DMS79 treated with DMSO at 0.1 percent for 48 hours (cell line): ENCODE data around the gene NFYC.
A peak's percentile ranks its signal among the peaks of the same experiment; 100 is the strongest.

Experiments used
- DNase-seq: peaks from one replicate; lab custom pipeline; 2025; lab: John Stamatoyannopoulos, UW

NFYC gene

DNA sequence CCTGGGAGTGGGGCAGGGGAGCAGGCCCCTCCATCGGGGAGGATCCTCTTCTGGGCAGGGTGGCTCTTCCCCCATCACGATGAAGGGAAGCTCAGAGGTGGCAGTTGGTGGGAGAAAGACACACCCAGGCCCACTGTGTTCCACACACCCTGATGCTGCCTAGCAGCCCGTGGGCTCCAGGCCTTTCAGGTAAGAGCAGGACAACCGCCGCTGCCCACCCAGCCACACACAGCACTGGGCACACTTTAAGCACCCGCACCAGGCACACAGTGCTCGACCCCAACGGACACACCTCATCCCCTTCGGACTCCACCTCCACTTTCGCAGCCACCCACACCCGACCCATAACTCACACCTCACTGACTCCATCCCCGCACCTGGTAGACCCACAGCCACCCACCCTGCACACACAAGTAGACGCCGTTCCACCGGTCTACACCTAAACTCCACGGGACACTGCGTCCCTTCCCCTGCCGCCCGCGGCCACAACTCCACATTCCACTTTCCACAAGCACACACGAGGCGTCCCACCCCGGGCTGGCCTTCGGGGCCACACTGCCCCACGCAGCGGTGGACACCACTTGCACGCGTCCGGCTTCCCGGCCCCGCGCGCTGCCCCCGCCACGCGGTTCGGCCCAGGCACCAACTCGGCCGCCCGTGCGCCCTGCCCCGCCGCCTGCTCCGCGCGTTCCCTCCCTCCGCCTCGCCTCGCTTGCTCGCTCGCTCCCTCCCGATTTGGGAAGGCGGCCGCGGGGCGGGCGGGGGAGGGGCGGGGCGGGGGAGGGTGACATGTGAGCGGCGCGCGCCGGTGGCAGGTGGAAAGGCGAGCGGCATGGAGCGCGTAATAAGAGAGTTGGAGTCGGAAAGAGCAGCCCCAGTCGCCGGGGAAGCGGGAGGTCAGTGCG, 91.7 kb downstream of the NFYC start, which contains the start of gene KCNQ4:
KCNQ4 (plus strand) TSS at position 787 of the 905 bp plus-strand sequence. CDS start 307 bp downstream, outside the sequence.
- DNase-seq: peak; percentile 38

GRCh38 chr1:40784141-40784770, 92.8 kb downstream of the NFYC start:
- DNase-seq: no peak

DNA sequence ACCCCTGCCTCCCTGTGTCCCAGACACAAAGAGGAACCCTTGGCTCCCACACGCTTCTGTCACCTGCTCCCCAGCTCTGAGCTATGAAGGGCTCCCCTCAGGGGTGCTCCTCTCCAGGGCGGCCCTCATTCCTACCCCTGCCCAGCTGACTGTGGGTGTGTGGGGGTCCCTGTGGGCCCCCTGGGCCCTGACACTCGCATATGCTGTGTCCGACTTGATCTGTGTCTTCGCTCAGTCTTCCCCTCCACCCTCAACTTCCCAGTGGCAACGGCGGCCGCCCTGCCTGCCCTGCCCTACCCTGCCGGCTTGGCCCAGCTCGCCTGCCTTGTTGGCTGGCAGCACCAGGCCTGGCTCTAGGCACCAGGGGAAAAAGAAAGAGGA, 93.3 kb downstream of the NFYC start:
- no peak for DNase-seq

- no peak for DNase-seq
These were observed 93.9 kb downstream of the NFYC start for GRCh38 chr1:40785446-40785845.

- no peak for DNase-seq
These were observed 94.9 kb downstream of the NFYC start for GRCh38 chr1:40786171-40786994.

DNA sequence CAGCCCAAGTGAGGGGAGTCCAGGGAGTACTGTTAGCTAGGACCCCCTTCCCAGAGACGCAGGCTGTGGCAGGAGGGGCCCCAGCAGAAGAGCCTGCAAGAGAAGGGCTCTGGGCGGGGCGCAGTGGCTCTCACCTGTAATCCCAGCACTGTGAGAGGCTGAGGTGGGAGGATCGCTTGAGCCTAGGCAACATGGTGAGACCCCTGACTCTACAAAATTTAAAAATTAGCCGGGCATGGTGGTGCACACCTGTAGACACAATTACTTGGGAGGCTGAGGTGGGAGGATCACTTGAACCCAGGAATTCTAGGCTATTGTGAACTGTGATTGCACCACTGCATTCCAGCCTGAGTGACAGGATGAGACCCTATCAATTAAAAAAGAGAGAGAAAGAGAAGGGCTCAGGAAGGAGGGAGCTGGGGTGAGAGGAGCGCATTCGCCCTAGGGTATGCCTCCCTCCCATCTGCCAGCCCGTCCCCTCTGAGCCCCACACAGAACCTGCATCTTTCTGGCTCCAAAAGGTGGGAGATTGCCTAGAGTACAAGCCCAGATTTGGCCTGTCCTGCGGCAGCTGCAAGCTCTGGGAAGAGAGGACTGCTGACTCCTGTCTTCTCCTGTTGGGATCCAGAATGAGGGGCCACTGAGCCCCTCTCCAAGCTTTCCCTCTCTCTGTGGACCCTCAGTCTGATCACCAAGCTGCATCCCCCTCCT, 95.6 kb downstream of the NFYC start:
- DNase-seq: no peak

DNA sequence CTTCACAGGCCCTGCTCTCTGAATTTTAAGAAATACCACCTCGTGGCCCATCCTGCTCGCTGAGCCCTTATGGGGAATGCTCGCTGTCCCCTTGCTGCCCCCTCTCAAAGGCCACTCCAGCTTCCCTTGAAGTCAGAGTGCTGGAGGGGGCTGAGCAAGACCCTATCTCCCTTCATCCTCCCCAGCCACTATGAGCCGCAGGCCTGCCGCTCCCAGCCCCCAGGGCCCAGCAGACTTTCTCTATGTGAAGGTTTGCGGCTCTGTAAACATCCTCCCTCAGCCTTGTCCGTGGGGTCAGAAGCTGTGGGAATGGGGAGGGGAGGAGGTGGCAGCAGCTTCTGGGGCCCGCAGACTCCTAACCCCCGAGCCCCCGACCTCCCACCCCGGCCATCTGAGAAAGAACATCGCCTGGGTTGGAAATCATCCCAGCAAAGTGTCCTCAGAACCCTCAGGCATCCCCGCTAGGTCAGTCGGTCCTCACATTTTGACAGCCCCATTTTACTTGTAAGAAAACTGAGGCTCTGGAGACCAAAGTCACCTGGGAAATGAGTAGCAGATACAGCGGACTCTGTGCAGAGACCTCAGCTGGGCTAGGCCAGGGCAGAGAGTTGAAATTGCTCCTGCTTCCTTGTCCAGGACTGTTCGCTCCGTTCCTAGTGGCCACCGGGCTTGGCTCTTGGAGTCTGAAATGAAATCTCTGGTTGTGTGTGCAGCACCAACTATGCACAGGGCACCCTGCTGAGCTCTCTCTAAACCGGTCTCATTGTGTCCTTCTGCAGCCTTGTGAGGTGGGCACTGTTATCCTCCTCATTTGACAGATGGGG, 96.4 kb downstream of the NFYC start:
- no peak for DNase-seq

- no peak for DNase-seq
These were observed 97.2 kb downstream of the NFYC start for GRCh38 chr1:40788561-40789341.

GRCh38 chr1:40789342-40789598, 97.8 kb downstream of the NFYC start:
- no peak for DNase-seq

DNA sequence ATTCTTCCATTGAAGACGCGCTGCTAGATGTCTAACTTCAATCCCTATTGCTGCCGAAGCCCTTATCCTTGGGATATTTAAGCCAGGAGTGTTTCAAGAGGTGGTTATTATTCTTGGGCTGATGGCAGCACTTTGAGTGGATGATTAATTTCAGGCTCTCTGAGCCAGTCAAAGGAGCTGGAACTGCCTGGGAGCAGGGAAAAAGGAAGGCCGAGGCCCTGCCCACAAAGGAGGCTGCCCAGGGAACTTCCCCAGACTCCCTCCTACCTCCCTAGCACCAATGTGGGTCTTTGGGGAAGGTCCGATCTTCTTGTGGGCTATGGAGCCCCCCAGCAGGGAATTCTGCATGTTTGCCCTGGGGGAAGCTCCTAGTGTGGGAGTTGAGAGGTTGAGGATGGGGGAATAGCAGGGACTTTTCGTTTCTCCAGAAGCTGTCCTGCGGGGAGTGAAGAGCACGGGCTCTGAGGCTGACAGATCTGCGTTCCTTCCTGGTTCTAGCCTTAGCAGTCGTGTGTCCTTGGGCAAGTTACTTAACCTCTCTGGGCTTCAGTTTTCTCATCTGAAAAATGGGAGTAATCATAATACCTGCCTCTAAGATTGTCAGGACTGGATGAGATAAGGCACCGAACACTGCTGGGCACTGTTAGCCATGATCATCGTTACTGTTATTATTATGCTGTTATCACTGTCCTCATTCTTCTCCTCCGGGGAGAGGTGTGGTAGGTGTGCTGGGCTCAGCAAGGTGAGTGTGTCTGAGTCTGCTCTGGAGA, 98.3 kb downstream of the NFYC start:
- DNase-seq: peak; percentile 24

GRCh38 chr1:40792036-40792435, 100.5 kb downstream of the NFYC start:
- no peak for DNase-seq

DNA sequence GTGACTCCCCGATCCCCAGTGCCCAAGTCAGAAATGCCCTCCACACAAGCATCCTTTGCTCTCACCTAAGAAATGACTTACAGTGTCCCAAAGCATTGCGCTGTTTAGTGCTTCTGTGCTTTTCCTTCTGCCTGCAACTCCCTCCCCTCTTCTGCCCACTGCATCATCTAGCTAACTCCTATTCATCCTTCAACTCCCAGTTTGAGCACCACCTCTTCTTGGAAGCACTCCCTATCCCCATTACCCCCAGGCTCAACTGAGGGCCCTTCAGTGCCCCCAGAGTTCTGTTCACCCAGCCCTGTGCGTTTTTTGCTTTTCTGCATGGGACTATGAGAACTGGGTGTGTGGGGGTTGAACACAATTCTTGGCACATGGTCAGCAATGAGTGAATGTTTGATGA, 102.1 kb downstream of the NFYC start:
- no peak for DNase-seq

- DNase-seq: no peak
These were observed 102.5 kb downstream of the NFYC start for GRCh38 chr1:40794048-40794447.

DNA sequence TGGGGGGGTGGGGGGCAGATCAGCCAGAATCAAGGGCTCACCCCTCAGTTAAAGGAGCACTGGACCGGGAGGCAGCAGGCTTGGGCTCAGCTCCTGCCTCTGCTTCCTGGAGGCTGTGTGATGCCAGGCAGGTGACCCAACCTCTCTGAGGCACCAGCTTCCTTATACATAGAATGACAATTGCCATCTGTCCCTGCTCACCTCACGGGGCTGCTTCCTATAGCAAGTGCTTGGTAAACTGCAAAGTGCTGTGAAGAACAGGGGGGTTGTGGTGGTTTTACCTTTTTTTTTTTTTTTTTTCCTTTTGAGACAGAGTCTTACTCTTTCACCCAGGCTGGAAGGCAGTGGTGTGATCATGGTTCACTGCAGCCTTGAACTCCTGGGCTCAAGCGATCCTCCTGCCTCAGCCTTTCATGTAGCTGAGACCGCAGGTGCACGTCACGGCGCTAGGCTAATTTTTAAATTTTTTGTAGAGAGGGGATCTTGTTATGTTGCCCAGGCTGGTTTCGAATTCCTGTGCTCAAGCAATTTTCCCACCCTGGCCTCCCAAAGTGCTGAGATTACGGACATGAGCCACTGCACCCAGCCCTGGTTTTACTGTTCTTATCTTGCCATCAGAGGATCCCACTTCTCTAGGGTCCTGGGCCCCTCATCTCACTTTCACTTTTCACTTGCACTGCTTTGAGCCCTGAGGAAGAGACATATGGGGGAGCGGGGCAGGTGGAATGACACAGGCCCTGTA, 103.6 kb downstream of the NFYC start:
- DNase-seq: no peak

DNA sequence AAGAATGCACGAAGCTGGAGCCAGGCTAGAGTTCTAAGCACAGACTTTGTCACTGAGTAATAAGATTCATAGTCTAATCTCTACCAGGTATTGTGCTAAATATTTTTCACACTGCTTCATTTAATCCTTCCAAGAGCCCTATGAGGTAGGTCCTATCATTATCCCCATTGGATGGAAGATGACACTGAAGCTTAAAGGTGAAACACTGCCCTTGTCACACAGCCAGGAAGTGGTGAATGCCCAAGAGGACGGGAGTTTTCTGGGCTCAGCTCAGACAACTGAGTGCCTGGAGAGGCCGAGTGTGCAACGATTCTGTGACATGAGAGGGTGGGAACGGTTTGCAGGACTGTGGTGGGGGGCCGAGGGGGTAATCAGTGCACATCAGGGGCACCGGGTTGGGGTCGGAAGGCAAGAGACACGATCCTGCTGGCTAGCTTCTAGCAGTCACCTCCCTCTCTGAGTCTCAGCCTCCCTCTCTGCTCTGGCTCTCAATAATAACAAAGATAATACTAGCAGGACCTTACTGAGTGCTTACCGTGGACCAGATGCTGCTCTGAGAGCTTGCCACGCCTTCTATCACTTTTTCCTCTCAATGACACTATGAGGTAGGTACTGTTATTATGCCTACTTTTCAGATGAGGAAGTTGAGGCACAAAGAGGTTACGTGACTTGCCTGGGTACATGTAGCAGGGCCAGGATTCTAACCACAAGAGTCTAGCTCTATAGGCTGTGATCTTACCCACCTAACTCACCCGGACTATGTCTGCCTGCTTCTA, 104.5 kb downstream of the NFYC start:
- DNase-seq: no peak

GRCh38 chr1:40796939-40797667, 105.6 kb downstream of the NFYC start:
- DNase-seq: no peak

DNA sequence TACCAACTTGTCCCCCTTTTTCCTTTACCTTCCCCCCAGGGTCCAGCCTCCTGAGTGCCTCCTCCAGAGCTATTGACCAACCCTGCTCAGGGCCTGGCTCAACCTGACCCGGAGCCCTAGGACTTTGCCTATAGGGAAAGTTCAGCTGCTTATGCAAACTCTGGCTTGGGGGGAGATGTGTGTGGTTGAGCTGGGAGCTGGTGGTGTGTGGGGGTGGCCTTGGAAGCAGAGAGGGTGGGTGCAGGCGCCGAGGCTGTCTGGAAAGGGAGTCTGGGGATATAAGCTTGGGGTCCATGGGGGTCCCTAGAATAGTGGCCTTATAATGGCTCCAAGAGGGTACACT, 106.1 kb downstream of the NFYC start:
- DNase-seq: no peak
